MM.1S (cell line): ENCODE results near the gene PCCA.

Experiments
- DNase-seq: peaks from one replicate; pipeline ENCODE4 v3.0.0-alpha.2; 2015
- H2AFZ ChIP-seq: fragments of 300-600 bp; sonication (generic); 2 replicates; pipeline ENCODE4 v1.6.0; 2016; ENCODE audit warnings: antibody characterized with exemption, low read length
- H3F3A ChIP-seq: fragments of 300-600 bp; sonication (generic); 2 replicates; pipeline ENCODE4 v1.6.1; 2016; ENCODE audit warnings: mild to moderate bottlenecking, antibody characterized with exemption, low read length, moderate library complexity, mixed read lengths; ENCODE audit not compliant: insufficient read depth
- H3K27ac ChIP-seq: fragments of 300-600 bp; sonication (generic); 2 replicates; pipeline ENCODE4 v1.5.1; 2016; ENCODE audit warnings: mild to moderate bottlenecking, low read length
- H3K27me3 ChIP-seq: fragments of 300-600 bp; sonication (generic); replicated peaks from 2 replicates; pipeline ENCODE4 v1.6.0; 2016; ENCODE audit warnings: low read length; ENCODE audit not compliant: insufficient read depth
- H3K36me3 ChIP-seq: fragments of 300-600 bp; sonication (generic); replicated peaks from 2 replicates; pipeline ENCODE4 v1.6.1; 2016; ENCODE audit warnings: mild to moderate bottlenecking, low read length, mixed read lengths; ENCODE audit not compliant: insufficient read depth
- H3K4me1 ChIP-seq: fragments of 300-600 bp; sonication (generic); 2 replicates; pipeline ENCODE4 v1.6.1; 2016; ENCODE audit warnings: low read length, mixed read lengths
- H3K4me2 ChIP-seq: fragments of 300-600 bp; sonication (generic); 2 replicates; pipeline ENCODE4 v1.6.0; 2016; ENCODE audit warnings: low read depth, low read length
- H3K4me3 ChIP-seq: fragments of 300-600 bp; sonication (generic); 2 replicates; pipeline ENCODE4 v1.5.1; 2016; ENCODE audit warnings: low read length, mixed read lengths
- H3K79me2 ChIP-seq: fragments of 300-600 bp; sonication (generic); 2 replicates; pipeline ENCODE4 v1.6.1; 2016; ENCODE audit warnings: mixed run types, low read length, mixed read lengths
- H3K9ac ChIP-seq: fragments of 300-600 bp; sonication (generic); 2 replicates; pipeline ENCODE4 v1.6.1; 2016; ENCODE audit warnings: low read length, mixed read lengths
- H3K9me2 ChIP-seq: fragments of 300-600 bp; sonication (generic); replicated peaks from 2 replicates; pipeline ENCODE4 v1.6.1; 2016; ENCODE audit warnings: mild to moderate bottlenecking, low read length, mixed read lengths; ENCODE audit not compliant: insufficient read depth
- H3K9me3 ChIP-seq: fragments of 300-600 bp; sonication (generic); replicated peaks from 2 replicates; pipeline ENCODE4 v1.6.1; 2016; ENCODE audit warnings: mild to moderate bottlenecking, low read length, mixed read lengths; ENCODE audit not compliant: insufficient read depth
- H4K20me1 ChIP-seq: fragments of 300-600 bp; sonication (generic); 2 replicates; pipeline ENCODE4 v1.6.1; 2016; ENCODE audit warnings: mild to moderate bottlenecking, low read length, moderate library complexity, mixed read lengths; ENCODE audit not compliant: insufficient read depth
- EZH2 ChIP-seq: fragments of 300-600 bp; sonication (generic); optimal IDR thresholded peaks from 2 replicates; pipeline ENCODE3; 2017; ENCODE audit warnings: low read depth, mild to moderate bottlenecking, antibody characterized with exemption, low read length, mixed read lengths
- EZH2phosphoT487 ChIP-seq: fragments of 300-600 bp; sonication (generic); IDR thresholded peaks from 2 replicates; pipeline ENCODE4 v1.6.1; 2018; ENCODE audit warnings: antibody characterized with exemption, low read length
- TF ChIP-seq, protein P1 (sequence below): fragments of 300-600 bp; sonication (generic); IDR thresholded peaks from 2 replicates; pipeline ENCODE4 v1.5.1; 2016; ENCODE audit warnings: antibody characterized with exemption, low read length, mixed read lengths

PCCA gene

DNA sequence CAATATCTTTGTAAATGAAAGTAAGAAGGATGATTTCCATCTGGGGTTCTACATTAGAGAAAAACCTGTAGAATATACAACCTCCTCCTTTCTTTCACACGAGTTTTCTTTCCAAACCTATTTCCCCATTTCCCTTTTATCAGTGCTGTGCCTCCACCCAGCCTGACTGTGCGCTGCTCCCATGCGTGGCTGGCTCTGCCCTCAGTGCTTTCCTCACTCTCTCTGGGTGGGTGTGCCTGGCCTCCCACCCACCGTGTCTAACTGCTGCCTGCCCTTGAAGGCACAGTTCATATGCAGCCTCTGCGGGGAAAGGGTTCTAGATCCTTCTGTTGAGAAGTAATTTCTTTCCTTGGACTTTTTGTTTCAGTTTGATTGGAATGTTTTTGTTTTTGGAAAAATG, 70.7 kb downstream of the PCCA start:
- H3F3A ChIP-seq: no peaks in the 10 kb centered on the region
- H3K4me2 ChIP-seq: no peak overlapping the region
- H3K4me3 ChIP-seq: no peak overlapping the region
- TF ChIP-seq EZH2phosphoT487 (no peak), EZH2 (no peak)
- TF ChIP-seq, protein P1, sequence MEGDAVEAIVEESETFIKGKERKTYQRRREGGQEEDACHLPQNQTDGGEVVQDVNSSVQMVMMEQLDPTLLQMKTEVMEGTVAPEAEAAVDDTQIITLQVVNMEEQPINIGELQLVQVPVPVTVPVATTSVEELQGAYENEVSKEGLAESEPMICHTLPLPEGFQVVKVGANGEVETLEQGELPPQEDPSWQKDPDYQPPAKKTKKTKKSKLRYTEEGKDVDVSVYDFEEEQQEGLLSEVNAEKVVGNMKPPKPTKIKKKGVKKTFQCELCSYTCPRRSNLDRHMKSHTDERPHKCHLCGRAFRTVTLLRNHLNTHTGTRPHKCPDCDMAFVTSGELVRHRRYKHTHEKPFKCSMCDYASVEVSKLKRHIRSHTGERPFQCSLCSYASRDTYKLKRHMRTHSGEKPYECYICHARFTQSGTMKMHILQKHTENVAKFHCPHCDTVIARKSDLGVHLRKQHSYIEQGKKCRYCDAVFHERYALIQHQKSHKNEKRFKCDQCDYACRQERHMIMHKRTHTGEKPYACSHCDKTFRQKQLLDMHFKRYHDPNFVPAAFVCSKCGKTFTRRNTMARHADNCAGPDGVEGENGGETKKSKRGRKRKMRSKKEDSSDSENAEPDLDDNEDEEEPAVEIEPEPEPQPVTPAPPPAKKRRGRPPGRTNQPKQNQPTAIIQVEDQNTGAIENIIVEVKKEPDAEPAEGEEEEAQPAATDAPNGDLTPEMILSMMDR: no peak
- no peaks in the 10 kb centered on the region for H3K4me1 ChIP-seq
- H3K9ac ChIP-seq: no peak overlapping the region
- H3K9me3 ChIP-seq: no peaks in the 10 kb centered on the region
- no peak overlapping the region for H3K27ac ChIP-seq
- no peaks in the 10 kb centered on the region for H4K20me1 ChIP-seq
- H3K36me3 ChIP-seq: no peaks in the 10 kb centered on the region
- no peak overlapping the region for H2AFZ ChIP-seq
- H3K9me2 ChIP-seq: no peaks in the 10 kb centered on the region
- no peaks in the 10 kb centered on the region for H3K27me3 ChIP-seq
- no peaks in the 10 kb centered on the region for H3K79me2 ChIP-seq
- DNase-seq: no peak

DNA sequence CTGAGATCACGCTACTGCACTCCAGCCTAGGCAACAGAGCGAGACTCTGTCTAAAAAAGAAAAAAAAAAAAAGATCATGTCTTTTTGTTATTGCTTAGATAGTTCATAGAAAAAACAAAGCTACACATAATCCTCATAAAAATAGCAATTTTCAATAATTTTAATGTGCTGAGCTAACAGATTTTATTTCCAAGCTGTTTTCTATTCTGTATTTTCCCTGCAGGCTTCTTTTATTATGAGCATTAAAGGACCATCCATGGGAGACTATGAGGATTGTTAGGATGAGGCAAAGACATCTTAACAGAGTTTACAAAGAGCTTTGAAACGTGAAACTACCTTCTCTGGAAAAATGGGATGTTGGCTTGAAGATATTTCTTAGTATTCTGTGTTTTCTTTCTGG, 71.6 kb downstream of the PCCA start:
- H3K4me1 ChIP-seq: no peaks in the 10 kb centered on the region
- TF ChIP-seq EZH2phosphoT487: no peak
- no peak for TF ChIP-seq EZH2
- TF ChIP-seq, protein P1: no peak
- no peak overlapping the region for H3K4me3 ChIP-seq
- H3K79me2 ChIP-seq: no peaks in the 10 kb centered on the region
- no peaks in the 10 kb centered on the region for H3K27me3 ChIP-seq
- H3K36me3 ChIP-seq: no peaks in the 10 kb centered on the region
- DNase-seq: no peak
- no peak overlapping the region for H3K27ac ChIP-seq
- no peaks in the 10 kb centered on the region for H4K20me1 ChIP-seq
- H3K9me2 ChIP-seq: no peaks in the 10 kb centered on the region
- H3K9me3 ChIP-seq: no peaks in the 10 kb centered on the region
- H2AFZ ChIP-seq: no peak overlapping the region
- H3K4me2 ChIP-seq: no peak overlapping the region
- no peak overlapping the region for H3K9ac ChIP-seq
- no peaks in the 10 kb centered on the region for H3F3A ChIP-seq

DNA sequence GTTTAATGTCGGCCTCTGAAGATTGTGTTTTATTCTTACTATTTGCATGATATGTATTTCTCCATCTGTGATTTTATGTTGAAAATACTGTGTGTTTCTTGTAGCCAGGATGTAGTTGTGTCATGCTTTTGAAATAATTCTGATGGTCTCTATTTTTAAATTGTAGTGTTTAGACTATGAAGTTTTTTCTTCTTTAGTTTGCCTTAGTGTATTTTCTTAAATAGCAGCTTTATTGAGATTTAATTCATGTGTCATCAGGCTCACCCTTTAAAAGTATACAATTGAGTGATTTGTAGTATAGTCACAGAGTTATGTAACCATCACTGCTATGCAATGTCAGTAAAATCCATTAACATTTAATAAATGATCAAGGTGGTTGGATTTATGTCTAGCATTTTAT, 74.5 kb downstream of the PCCA start:
- no peak overlapping the region for H2AFZ ChIP-seq
- H3K27ac ChIP-seq: no peak overlapping the region
- no peaks in the 10 kb centered on the region for H3K9me3 ChIP-seq
- no peak overlapping the region for H3K4me2 ChIP-seq
- no peaks in the 10 kb centered on the region for H3K4me1 ChIP-seq
- H3K79me2 ChIP-seq: no peaks in the 10 kb centered on the region
- H3F3A ChIP-seq: no peaks in the 10 kb centered on the region
- DNase-seq: no peak
- H4K20me1 ChIP-seq: no peaks in the 10 kb centered on the region
- TF ChIP-seq, protein P1: no peak
- TF ChIP-seq EZH2 (no peak), EZH2phosphoT487 (no peak)
- H3K9me2 ChIP-seq: no peaks in the 10 kb centered on the region
- no peak overlapping the region for H3K4me3 ChIP-seq
- no peaks in the 10 kb centered on the region for H3K36me3 ChIP-seq
- H3K27me3 ChIP-seq: no peaks in the 10 kb centered on the region
- no peak overlapping the region for H3K9ac ChIP-seq
